ENCODE results near the gene FBXW9.

DNA sequence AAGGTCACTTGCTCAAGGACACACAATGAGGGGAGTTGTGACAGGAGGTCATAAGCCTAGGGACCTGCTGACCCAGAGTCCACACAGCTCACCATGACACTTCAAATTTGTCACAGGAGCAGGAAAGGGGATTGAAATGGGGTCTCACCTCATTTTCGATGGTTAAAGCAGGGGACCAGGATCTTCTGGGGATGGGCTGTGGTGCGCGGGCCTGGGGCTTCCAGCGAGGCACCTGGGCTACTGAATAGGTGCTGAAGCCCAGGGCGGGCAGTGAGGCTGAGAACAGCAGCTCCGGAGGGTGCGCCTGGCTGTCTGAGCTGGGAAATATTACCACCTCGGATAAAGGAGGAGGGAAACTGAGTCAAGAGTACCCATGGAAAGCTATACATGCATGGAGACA, 40.9 kb downstream of the FBXW9 start:
- TF ChIP-seq, protein P1, sequence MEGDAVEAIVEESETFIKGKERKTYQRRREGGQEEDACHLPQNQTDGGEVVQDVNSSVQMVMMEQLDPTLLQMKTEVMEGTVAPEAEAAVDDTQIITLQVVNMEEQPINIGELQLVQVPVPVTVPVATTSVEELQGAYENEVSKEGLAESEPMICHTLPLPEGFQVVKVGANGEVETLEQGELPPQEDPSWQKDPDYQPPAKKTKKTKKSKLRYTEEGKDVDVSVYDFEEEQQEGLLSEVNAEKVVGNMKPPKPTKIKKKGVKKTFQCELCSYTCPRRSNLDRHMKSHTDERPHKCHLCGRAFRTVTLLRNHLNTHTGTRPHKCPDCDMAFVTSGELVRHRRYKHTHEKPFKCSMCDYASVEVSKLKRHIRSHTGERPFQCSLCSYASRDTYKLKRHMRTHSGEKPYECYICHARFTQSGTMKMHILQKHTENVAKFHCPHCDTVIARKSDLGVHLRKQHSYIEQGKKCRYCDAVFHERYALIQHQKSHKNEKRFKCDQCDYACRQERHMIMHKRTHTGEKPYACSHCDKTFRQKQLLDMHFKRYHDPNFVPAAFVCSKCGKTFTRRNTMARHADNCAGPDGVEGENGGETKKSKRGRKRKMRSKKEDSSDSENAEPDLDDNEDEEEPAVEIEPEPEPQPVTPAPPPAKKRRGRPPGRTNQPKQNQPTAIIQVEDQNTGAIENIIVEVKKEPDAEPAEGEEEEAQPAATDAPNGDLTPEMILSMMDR (IDR thresholded peaks at IDR 0.05) = no peak
- no peak for TF ChIP-seq POLR2A (IDR thresholded peaks at IDR 0.05)
